GM12878 (cell line): Measurements from ENCODE around the gene PRSS56.

ENCODE experiments used
- FOXM1 ChIP-seq: IDR thresholded peaks from 2 replicates; pipeline ENCODE4 v1.6.1; 2012; ENCODE audit warnings: low read depth, mild to moderate bottlenecking, inconsistent platforms, low read length, moderate library complexity
- TF ChIP-seq, protein P1 (sequence below), 3 experiments: IDR thresholded peaks in 2 of 3; conservative IDR thresholded peaks in 1 of 3; 2 replicates each; pipeline ENCODE4 v1.5.1; 2011; ENCODE audit warnings: low read depth in 3 of 3, low read length in 3 of 3, mild to moderate bottlenecking in 3 of 3, control low read depth in 2 of 3, moderate library complexity in 2 of 3, inconsistent platforms in 1 of 3, mixed read lengths in 1 of 3; ENCODE audit not compliant: control insufficient read depth in 2 of 3, insufficient read depth in 1 of 3; ENCODE audit errors: extremely low read depth in 1 of 3
- TF ChIP-seq, protein P2 (sequence below): fragments of 450-650 bp; IDR thresholded peaks from 2 replicates; pipeline ENCODE4 v1.6.1; 2016; ENCODE audit warnings: mild to moderate bottlenecking

DNA sequence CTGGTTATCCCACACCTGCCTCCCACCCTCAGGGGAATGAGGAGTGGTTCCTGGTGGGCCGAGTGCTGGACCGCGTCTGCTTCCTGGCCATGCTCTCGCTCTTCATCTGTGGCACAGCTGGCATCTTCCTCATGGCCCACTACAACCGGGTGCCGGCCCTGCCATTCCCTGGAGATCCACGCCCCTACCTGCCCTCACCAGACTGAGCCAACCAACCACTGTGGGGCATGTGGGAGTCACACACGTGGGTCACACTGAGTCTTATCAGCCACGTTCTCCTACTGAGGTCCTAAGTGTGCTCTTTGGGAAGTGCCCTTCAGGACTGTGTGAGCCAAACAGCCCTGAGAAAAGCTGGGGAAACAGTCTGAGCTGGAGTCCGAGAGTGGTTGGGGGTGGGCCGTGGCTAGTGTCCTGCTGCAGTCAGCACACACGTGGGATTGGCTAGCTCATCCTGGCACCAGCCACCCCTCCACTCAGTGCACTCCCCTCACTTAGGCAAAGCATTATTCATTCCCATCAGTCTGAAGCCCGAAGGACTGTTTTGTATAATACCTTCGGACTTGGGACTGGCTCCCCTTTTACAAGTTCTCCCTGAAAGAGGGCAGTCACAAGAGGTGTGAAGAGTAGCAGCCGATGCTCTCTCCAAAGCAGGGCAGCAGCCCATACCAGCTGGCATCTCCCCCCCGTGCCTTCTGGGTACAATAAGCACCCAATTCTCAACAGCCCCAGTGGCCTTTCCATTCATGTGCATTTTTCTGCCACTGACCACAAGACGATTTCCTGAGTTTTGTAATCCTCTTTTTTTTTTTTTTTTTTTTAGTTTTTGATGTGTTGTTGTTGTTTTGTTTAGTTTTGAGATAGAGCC lies 25.6 kb downstream of the PRSS56 start:
- TF ChIP-seq, protein P1, sequence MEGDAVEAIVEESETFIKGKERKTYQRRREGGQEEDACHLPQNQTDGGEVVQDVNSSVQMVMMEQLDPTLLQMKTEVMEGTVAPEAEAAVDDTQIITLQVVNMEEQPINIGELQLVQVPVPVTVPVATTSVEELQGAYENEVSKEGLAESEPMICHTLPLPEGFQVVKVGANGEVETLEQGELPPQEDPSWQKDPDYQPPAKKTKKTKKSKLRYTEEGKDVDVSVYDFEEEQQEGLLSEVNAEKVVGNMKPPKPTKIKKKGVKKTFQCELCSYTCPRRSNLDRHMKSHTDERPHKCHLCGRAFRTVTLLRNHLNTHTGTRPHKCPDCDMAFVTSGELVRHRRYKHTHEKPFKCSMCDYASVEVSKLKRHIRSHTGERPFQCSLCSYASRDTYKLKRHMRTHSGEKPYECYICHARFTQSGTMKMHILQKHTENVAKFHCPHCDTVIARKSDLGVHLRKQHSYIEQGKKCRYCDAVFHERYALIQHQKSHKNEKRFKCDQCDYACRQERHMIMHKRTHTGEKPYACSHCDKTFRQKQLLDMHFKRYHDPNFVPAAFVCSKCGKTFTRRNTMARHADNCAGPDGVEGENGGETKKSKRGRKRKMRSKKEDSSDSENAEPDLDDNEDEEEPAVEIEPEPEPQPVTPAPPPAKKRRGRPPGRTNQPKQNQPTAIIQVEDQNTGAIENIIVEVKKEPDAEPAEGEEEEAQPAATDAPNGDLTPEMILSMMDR (IDR thresholded peaks at IDR 0.05 in 2 of 3, conservative IDR thresholded peaks at IDR 0.05 in 1 of 3; ENCODE audit: control insufficient read depth in 2 of 3, extremely low read depth in 1 of 3, insufficient read depth in 1 of 3, low read depth in 3 of 3, low read length in 3 of 3), result no peak
- TF ChIP-seq FOXM1, result no peak
- TF ChIP-seq, protein P2, sequence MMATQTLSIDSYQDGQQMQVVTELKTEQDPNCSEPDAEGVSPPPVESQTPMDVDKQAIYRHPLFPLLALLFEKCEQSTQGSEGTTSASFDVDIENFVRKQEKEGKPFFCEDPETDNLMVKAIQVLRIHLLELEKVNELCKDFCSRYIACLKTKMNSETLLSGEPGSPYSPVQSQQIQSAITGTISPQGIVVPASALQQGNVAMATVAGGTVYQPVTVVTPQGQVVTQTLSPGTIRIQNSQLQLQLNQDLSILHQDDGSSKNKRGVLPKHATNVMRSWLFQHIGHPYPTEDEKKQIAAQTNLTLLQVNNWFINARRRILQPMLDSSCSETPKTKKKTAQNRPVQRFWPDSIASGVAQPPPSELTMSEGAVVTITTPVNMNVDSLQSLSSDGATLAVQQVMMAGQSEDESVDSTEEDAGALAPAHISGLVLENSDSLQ, result no peak
